Progenitor cell of endocrine pancreas (in vitro differentiated cells): Measurements from ENCODE around the gene FAM98C. TPM values are rescaled to one million over a fixed set of nuclear protein-coding genes. Genes with fewer than 3 reads are reported as not detected.

Experiments used
- DNase-seq: peaks from one replicate; pipeline ENCODE4 v3.0.0; 2021; ENCODE audit warnings: low spot score; ENCODE audit not compliant: unreplicated experiment
- H3K27ac Mint-ChIP-seq: 2 replicates; pipeline ENCODE4 v1.8.0; 2021; ENCODE audit warnings: mild to moderate bottlenecking, moderate library complexity, mixed read lengths
- H3K27me3 Mint-ChIP-seq: 2 replicates; pipeline ENCODE4 v1.8.0; 2021; ENCODE audit warnings: mixed read lengths
- H3K36me3 Mint-ChIP-seq: 2 replicates; pipeline ENCODE4 v1.8.0; 2022; ENCODE audit warnings: mixed read lengths; ENCODE audit not compliant: insufficient read depth
- H3K4me1 Mint-ChIP-seq: 2 replicates; pipeline ENCODE4 v1.8.0; 2021; ENCODE audit warnings: low read depth, mixed read lengths
- H3K4me3 Mint-ChIP-seq: 2 replicates; pipeline ENCODE4 v1.8.0; 2021; ENCODE audit warnings: low read depth, mild to moderate bottlenecking, moderate library complexity, mixed read lengths
- H3K9me3 Mint-ChIP-seq: 2 replicates; pipeline ENCODE4 v1.8.0; 2021; ENCODE audit warnings: low read depth, mixed read lengths
- total RNA-seq: library from RNA; stranded (reverse); gene quantifications from 2 replicates; pipeline ENCODE4 v1.2.1, GENCODE V29; 2021
- TF ChIP-seq, protein P1 (sequence below): fragments of 200-600 bp; sonication (generic); IDR thresholded peaks from one replicate; pipeline ENCODE4 v1.5.0; 2021; ENCODE audit warnings: antibody characterized with exemption, mild to moderate bottlenecking; ENCODE audit not compliant: unreplicated experiment

Gene FAM98C
- total RNA-seq, 1 donor from 2014 or later: 19.6 TPM

DNA sequence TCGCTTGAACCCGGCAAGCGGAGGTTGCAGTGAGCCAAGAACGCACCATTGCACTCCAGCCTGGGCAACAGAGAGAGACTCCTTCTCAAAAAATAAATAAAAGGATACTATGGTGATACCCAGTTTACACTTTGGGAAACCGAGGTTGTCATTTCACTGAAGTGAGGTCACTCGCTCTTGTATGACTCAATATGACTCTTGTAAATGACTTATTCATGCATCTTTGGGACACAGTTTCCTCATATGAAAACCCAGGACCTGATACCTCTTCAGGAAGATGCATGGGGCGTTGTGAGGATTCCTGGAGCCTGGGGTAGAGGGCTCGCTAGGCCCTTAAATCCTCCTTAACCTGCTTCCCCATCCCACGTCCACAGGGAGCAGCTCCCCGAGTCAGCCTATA is 24.0 kb upstream of the FAM98C start:
- Mint-ChIP-seq H3K36me3 (peaks cover 18% of the 10 kb centered on the region), H3K9me3 (no peaks in the 10 kb centered on the region), H3K27me3 (no peaks in the 10 kb centered on the region), H3K27ac (no peak overlapping the region), H3K4me3 (no peak overlapping the region), H3K4me1 (peaks cover 13% of the 10 kb centered on the region)
- TF ChIP-seq, protein P1, sequence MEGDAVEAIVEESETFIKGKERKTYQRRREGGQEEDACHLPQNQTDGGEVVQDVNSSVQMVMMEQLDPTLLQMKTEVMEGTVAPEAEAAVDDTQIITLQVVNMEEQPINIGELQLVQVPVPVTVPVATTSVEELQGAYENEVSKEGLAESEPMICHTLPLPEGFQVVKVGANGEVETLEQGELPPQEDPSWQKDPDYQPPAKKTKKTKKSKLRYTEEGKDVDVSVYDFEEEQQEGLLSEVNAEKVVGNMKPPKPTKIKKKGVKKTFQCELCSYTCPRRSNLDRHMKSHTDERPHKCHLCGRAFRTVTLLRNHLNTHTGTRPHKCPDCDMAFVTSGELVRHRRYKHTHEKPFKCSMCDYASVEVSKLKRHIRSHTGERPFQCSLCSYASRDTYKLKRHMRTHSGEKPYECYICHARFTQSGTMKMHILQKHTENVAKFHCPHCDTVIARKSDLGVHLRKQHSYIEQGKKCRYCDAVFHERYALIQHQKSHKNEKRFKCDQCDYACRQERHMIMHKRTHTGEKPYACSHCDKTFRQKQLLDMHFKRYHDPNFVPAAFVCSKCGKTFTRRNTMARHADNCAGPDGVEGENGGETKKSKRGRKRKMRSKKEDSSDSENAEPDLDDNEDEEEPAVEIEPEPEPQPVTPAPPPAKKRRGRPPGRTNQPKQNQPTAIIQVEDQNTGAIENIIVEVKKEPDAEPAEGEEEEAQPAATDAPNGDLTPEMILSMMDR: no peak
- no peak for DNase-seq

DNA sequence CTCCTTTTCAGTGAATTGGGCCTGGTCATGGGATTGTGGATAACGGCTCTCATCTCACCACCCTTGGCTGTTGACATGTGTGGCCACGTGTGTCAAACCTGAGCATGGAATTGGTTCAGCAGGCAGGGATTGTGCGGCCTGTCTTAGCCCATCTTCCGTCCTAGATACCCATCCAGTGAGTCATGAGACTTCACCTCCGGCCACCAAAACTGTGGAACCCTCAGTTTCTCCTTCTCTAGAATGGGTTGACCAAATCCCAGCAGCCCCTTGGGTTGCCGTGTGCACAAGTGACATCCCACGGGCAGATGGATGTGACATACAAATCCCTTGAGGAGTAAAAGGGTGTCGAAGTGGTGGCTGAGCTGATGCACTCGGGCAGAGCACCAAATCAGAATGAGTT is 21.8 kb upstream of the FAM98C start:
- Mint-ChIP-seq H3K36me3 (peaks cover 17% of the 10 kb centered on the region), H3K9me3 (no peaks in the 10 kb centered on the region)

DNA sequence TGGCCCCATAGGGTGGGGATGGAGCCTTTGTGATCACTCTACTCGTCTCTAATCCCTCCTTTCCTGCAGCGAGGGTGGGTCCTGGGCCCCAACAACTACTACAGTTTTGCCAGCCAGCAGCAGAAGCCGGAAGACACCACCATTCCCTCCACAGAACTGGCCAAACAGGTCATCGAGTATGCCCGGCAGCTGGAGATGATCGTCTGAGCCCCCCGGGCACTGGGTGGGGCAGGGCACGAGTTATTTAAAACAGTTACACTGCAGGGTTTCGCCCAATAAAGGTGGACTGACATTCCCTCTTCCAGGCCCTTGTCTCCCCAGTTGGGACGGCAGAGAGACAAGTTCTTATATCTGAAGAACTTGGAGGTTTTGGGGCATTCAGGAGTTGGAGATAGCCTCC is 19.7 kb upstream of the FAM98C start:
- no peak overlapping the region for H3K4me3 Mint-ChIP-seq
- H3K27ac Mint-ChIP-seq: no peak overlapping the region
- peaks cover 4% of the 10 kb centered on the region for H3K27me3 Mint-ChIP-seq
- peaks cover 20% of the 10 kb centered on the region for H3K36me3 Mint-ChIP-seq
- DNase-seq: no peak
- no peaks in the 10 kb centered on the region for H3K9me3 Mint-ChIP-seq
- TF ChIP-seq, protein P1: no peak
- H3K4me1 Mint-ChIP-seq: peaks cover 5% of the 10 kb centered on the region

More for the DNA sequence above, 21.8 kb upstream of the FAM98C start:
- DNase-seq: no peak
- Mint-ChIP-seq H3K27ac (no peak overlapping the region), H3K4me1 (peaks cover 1% of the 10 kb centered on the region), H3K27me3 (no peaks in the 10 kb centered on the region), H3K4me3 (no peak overlapping the region)
- TF ChIP-seq, protein P1: no peak

DNA sequence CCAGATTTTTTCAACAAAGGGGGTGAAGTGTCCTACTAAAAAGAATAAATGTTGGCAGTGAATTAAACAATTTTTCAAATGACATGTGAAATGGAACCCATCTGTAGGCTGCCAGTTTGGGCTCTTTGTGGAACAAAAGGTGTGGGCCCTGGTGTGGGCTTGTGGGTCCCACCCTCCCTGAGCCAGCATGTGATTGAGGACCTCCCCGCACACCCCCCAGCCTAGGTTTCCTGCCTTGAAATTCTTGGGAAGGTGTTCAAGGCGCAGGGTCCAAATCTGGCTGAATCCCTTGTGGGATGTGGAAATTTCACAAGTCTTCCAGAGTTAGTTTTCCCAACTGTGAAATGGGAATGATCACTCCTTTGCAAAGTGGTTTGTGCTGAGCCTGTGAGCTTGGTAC is 19.1 kb upstream of the FAM98C start:
- H3K36me3 Mint-ChIP-seq: peaks cover 20% of the 10 kb centered on the region
- H3K9me3 Mint-ChIP-seq: no peaks in the 10 kb centered on the region
- H3K4me3 Mint-ChIP-seq: no peak overlapping the region
- no peak for DNase-seq
- H3K4me1 Mint-ChIP-seq: peaks cover 5% of the 10 kb centered on the region
- H3K27me3 Mint-ChIP-seq: peaks cover 4% of the 10 kb centered on the region
- TF ChIP-seq, protein P1: no peak
- H3K27ac Mint-ChIP-seq: no peak overlapping the region

DNA sequence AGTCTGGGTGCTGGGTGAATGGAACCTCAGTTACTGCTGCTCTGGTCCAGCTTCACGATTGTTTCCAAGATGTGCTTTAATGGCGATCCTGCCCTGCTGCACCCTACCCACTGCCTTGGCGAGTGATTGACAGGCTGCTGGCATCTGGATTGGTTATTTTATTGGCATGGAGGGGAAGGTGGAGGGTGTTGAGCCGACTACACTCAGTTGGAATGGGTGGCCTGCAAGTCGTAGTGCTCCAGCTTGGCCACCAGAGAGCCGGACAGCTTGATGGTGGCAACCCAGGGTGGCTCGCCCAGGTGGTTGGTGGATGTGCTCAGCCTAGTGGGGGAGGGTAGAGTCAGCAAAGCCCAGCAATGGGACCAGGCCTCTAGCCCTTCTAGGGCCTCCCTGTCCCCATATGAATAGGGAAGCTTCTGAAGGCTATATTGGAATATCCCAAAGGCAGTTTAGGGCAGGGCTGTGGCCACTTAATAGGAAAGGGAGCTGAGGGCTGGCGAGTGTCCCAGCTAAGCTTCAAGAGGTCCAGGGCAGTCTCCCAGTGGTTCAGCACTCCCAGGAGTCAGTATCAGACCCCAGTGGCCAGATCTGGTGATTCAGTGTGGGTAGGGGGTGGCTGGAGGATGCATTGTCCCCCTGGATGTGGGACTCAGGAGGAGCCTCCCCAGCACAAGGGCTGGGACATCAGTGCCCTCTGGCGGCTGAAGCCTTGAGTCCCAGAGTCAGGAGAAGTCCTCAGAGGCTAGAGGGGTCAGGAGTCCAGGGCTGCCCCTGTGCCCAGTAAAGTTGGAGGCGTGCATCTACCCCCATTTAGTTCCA is 18.5 kb upstream of the FAM98C start:
- Mint-ChIP-seq H3K27ac (no peak overlapping the region), H3K4me1 (peaks cover 5% of the 10 kb centered on the region), H3K9me3 (no peaks in the 10 kb centered on the region), H3K36me3 (peaks cover 19% of the 10 kb centered on the region), H3K27me3 (peaks cover 4% of the 10 kb centered on the region), H3K4me3 (no peak overlapping the region)
- TF ChIP-seq, protein P1: peak; percentile 41
- no peak for DNase-seq
